Hematopoietic multipotent progenitor cell treated with erythropoietin and hydrocortisone succinate and interleukin-3 and kit ligand, for 8 days (in vitro differentiated cells): ENCODE data around the gene SASH3.

ENCODE experiments used
- DNase-seq: peaks from one replicate; pipeline ENCODE4 v3.0.0-alpha.2; 2015

Gene SASH3

DNA sequence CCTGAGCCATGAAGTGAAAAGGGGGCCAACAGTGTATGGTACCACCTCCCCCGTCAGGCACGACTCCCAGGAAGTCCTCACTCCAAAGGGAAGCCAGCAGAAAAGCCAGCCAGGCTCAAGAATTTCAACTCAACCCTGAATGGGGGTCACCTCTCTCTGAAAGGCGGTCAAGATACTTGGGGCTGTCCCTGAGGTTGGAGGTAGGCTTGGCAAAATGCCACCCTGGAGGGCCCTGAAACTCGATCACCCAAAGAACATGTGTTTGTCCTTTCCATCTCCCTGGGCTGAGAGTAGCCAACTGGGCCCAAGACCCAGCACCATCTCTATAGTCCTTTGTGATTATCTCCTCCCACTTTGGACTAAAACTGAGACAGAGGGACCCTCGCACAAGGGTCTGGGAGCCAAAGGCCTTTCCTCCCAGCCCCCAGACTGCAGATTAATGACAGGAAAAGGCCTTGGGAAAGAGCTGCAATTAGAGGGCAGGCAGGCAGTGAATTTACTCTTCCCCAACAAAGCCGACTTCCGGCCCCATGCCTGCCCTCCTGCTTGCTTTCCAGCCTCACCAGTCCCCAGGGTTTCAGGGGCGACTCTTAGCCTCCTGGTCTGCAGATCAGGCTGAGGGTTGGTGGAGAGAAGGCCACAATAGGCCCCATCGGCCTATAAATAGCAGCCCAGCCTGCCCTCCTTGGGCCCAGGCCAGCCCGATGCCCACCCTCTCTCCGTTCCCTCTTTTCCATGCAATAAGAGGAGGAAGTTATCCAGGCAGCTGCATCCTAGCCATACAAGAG lies 5.6 kb downstream of the SASH3 start:
- DNase-seq = no peak

DNA sequence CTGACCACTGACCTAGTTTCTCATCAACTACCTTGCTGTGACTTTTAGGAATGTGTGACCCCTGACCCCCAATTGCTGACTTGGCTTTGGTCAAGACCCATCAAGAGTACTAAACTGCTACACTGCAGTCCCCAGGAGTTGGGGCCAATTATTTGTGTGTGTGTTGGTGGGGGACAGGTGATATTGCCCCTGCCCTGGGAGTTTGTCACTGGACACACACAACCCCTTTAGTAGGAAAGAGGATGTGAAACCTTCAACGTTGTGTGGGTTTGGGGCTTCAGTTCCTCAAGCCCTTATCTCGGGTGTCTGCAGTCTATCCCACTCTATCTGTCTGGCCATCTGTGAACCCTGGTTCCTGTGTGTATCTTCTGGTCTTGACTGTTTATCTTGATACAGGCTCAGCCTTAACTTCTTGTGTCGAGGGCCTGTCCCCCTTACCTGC lies 6.5 kb downstream of the SASH3 start:
- peak; percentile 61 for DNase-seq

DNA sequence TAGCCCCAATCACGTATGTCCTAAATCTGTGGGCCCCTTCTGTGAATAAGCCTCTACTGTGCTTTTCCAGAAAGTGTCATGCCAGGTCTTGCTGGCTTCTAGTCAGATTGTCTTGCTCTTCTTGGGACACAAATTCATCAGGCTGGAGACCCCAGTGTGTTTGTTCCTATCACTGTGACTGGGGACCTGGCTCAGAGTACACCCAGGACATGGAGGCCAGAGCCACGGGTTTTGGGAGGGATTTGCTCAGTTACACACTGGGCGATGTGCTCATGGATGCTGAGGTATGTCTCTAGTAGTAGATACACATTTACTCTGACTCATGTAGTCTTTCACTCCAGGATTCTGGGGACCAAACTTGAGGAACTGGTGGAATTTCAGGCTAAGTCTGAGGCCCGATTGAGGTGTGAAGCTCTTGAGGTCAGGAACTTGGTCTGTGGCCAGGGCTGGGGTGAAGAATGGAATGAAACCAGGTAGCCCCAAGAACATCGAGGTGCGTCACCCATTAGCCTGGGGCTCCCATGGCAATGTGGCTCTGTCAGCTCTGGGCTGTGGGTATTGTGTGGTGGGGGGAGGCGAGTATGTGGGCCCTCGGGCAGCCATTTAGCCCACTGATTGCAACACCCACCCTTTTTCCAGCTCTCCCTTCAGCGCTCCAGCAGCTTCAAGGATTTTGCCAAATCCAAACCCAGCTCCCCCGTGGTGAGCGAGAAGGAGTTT lies 7.7 kb downstream of the SASH3 start:
- no peak for DNase-seq

DNA sequence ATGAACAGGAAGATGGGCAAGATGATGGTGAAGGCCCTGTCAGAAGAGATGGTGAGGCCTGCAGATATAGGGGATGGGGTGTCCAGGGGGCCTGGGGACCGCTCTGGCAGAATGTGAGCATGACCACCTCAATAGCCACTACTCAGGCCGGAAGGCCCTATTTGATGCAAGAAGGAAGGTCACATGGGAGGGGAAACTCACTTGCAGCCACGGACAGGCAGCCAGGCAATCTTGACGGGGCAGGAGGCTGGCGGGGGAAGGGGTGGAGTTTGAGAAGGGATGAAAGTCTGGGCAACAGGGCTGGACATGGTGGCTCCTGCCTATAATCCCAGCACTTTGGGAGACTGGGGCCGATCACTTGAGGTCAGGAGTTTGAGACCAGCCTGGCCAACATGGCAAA lies 8.8 kb downstream of the SASH3 start:
- no peak for DNase-seq

DNA sequence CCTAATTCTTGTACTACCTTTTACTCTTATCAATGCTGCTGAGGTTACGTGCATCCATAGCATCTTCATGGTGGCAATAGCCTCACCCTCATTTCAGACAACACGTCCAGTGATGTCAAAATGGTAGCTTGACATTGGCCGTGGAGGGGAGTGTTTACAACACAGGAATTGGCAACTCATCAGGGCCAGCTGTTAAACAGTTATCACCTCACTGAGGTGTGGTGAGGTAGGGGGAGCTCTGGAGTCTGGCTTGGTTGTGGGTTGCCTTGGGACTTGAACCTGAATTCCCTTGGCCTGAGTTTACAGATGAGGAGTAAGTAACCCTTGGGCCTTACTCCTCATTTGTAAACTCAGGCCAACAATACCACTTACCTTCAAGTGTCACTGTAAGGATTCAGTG lies 10.4 kb downstream of the SASH3 start:
- no peak for DNase-seq

DNA sequence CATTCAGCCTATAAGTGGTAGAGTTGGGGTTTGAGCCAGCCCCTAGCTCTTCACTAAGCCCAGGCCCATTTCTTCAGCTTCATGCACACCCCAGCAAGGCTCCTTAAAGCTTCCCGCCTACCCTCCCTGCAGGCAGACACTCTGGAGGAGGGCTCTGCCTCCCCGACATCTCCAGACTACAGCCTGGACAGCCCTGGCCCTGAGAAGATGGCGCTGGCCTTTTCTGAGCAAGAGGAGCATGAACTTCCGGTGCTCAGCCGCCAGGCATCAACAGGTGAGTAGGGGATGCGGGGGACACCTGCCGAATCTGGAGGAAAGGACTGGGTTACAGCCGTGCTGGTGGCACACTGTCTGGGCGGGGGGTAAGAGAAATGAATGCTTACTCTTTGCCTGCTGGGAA lies 11.1 kb downstream of the SASH3 start:
- DNase-seq = no peak

DNA sequence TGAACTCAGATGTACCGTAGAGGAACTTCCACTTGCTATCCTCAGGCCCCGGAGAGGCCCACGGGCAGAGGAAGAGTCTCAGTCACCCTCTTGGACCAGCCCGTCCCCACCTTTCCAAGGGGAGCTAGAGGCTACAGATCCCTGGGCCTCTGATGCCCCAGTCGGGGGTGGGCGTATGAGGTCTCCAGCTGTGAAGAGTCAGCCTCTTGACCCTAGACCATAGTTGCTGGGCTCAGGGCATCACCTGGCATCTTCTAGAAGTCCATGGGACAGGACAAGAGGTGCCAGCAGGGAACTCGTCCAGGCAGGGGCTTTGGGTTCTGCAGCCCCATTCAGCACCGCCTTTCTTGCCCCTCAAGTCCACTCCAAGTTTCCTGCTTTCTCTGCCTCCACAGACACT lies 11.6 kb downstream of the SASH3 start:
- no peak for DNase-seq

DNA sequence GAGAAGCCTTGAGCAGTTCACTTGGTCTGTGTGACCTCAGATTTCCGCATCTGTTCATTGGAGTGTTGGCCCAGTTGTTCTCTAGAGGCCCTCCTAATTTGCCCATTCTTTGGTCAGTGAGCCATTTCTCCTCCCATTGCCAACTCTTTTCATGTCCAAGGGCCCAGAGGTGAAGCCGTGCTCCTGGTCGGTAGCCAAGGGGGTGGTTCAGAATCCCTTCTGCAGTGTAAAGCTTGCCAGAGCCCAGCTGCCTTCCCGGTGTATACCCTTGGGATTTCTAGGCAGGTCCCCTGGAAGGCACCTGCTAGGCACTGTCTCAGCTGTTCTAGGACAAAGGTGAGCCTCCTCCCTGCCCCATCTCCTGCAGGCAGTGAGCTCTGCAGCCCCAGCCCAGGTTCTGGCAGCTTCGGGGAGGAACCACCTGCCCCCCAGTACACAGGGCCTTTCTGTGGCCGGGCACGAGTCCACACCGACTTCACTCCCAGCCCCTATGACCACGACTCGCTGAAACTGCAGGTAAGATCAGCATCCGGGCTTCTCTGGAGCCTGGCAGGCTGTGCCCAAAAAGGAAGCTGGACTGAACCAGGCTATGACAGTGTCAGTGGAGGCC lies 12.3 kb downstream of the SASH3 start:
- no peak for DNase-seq

DNA sequence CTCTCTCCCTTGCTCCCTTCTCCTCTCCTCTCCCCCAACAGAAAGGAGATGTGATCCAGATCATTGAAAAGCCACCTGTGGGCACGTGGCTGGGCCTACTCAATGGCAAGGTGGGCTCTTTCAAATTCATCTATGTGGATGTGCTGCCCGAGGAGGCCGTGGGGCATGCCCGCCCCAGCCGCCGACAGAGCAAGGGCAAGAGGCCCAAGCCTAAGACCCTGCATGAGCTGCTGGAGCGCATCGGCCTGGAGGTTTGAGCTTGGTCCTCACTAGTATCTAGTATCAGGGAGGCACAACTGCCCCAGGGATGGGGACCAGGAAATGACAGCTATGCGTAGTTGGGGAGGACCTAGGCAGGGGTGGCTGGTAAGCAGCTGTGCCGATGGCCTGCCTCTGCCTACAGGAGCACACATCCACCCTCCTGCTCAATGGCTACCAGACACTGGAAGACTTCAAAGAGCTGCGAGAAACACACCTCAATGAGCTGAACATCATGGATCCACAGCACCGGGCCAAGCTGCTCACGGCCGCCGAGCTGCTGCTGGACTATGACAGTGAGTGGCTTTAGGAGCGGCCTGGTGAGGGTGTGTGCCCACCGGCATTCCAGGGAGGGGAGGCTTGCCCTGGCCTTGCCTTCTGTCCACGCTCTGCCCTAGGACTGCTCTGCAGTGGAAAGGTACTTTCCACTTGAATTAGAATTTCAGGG lies 13.0 kb downstream of the SASH3 start:
- no peak for DNase-seq

DNA sequence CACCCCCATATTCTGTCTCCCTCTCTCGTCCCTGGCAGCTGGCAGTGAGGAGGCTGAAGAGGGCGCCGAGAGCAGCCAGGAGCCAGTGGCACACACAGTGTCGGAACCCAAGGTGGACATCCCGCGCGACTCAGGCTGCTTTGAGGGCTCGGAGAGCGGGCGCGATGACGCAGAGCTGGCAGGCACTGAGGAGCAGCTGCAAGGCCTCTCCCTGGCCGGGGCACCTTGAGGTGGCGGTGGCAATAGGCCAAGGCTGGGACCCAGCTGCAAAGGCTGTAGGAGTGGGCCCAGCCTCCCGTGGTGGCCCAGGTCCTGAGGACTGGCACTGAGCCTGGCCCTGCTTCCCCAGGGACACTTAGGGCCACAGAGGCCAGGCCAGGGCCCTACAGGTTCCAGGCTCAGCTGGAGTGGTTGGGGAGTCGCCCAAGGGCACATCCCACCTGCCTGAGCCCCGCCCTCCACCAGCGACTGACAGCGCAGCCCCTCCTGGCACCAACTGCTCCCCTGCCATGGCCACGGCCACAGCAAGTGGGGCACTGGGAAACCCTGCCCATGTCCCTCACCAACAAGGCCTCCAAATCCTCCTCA lies 13.9 kb downstream of the SASH3 start:
- DNase-seq = no peak

DNA sequence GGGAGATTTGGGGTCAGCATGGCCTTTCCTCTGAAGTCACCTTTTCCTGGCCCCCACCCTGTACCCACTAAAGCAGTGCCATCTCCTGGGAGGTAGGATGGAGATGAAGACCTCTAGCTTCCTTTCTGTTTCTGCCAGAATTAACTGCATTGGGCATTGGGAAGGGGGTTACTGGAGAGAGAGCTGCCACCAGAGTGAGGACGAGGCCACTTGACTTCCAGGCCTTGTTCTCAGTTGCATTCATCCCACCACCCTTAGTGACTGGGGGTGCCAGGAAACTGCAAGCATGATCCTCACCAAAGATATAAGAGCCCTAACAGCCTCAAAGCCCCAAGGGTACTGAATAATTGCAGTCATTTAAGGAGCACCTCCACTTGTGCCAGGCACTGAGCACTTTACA lies 15.8 kb downstream of the SASH3 start:
- no peak for DNase-seq

DNA sequence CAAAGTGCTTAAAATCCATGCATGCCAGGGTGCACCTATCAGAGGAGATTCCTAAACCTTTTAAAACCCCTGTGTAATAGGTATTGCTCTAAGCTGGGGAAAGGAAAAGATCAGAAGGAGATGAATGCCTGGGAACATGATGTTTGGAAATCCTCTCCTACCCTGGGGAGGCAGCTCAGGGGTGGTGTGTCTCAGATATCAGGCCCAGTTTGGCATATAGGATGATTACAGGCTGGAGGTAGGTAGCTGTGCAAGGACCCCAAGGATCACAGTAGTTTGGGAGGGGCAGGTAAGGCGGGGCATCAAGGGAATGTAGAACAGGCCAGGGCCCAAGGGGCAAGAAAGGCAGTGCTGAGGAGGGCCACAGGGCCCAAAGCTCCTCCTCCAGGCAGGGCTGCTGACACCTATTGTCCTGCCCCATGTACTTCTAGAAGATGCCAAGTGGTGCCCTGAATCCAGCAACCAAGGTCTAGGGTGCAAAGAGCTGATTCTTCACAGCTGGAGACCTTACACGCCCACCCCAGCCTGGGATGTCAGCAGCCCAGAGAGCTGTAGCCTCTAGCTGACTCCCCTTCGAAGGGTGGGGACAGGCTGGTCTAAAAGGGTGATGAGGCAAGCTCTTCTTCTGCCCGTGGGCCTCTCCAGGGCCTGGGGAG lies 17.6 kb downstream of the SASH3 start:
- no peak for DNase-seq

DNA sequence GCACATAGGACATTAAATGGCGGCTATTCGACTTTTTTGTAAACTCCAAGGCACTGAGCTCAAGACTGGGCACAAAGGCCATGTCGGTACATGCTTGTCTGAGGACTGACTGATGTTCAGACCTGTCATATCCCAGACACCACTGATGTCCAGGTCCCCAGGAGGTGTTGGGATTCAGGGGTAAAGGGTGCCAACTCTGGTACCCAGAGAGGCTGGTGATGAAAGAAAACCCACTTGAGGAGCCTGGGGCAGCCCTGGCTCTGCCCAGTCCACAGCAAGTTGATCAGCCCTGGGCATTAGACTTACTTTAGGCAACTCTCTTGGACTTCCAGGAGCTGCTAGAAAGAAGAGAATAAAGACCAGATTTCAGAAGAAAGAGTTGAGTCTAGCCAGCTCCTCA lies 18.7 kb downstream of the SASH3 start:
- DNase-seq = no peak

DNA sequence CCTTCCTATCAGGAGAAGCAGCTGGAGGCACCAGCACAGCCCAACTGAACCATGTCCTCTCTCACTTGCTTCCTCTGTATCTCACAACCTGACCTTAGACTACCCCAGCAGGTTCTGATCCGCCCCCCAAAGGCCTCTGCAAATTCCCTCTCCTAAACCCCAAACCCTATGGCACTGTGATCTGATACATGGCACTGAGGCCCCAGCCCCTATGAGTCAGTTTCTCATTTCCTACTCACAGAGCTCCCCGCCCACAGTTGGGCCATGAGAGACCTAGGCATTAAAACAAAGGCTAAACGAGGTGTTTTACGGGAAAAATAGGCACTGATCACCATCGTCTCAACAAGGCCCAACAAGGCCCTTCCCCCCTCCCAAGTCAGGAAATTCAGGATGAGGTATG lies 19.1 kb downstream of the SASH3 start:
- DNase-seq = peak; percentile 21

DNA sequence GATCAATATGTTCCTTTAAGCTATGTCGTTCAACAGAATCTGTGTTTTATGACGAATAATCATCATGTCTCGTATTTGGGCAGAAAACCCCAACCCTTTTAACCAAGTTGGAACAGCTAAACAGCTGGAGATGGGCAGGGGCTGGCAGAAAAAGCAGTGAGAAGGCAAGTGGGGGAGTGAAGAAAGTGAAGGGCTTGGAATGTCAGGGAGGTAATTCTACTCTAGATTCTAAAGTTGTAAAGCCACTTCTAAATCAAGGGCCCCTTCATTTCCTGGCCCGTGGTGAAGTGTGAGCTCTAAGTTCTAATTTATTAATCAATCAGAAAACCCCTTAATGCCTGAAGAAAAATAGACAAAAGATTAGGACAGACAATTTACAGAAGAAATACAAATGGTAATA lies 20.4 kb downstream of the SASH3 start:
- DNase-seq = no peak

DNA sequence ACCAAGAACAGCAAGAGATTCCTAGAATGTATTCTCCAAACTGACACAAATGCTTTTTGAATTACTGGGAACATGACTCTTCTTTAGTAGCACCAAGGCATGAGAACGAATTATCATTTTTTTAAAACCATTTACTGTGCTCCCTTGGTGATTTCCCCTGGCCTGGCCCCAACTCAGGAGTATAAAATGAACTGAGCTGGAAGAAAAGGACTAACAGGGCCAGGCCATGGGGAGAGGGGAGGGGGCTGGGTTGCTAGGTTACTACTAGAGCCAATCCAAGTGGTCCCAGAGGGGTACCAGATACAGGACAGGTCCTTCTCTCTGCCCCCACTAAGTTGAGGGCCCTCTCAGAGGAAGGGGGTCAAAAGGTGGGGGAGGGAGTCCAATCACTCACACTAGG lies 23.1 kb downstream of the SASH3 start:
- DNase-seq = no peak

DNA sequence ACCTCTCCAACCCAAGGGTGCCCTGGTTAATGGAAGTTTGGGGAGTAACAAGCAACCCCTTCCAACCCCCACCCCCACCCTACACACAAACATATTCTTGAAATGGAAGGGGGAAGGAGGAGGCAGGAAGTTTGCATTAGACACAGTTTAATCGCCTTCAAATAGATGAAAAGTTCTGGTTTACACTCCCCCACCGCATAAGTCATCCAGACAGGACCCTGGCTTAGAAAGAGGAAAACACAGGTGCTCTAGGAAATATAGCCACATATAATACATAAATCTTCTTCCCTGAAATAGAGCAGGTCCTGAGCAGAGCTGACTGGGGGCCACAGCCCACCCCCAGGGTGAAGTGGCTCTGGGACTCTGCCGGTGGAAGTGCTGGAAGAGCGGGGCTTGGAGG lies 25.1 kb downstream of the SASH3 start:
- no peak for DNase-seq

DNA sequence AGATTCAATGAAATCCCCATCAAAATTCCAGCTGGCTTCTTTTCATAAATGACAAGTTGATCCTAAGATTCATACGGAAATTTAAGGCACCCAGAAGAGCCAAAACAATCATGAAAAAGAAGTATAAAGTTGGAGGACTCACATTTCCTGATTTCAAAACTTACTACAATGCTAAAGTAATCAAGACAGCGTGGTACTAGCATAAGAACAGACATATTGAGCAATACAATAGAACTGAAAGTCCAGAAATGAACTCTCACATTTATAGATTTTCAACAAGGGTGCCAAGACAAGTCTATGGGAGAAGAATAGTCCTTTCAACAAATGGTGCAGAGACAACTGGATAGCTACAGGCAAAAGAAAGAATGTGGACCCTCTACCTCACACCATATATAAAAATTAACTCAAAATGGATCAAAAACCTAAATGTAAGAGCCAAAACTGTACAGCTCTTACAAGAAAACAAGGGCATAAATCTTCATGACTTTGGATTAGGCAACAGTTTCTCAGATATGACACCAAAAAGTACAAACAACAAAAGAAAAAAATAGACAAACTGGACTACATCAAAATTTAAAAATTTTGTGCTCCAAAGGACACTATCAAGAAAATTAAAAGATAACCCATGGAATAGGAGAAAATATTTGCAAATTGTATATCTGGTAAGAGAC lies 28.5 kb downstream of the SASH3 start:
- DNase-seq = no peak

DNA sequence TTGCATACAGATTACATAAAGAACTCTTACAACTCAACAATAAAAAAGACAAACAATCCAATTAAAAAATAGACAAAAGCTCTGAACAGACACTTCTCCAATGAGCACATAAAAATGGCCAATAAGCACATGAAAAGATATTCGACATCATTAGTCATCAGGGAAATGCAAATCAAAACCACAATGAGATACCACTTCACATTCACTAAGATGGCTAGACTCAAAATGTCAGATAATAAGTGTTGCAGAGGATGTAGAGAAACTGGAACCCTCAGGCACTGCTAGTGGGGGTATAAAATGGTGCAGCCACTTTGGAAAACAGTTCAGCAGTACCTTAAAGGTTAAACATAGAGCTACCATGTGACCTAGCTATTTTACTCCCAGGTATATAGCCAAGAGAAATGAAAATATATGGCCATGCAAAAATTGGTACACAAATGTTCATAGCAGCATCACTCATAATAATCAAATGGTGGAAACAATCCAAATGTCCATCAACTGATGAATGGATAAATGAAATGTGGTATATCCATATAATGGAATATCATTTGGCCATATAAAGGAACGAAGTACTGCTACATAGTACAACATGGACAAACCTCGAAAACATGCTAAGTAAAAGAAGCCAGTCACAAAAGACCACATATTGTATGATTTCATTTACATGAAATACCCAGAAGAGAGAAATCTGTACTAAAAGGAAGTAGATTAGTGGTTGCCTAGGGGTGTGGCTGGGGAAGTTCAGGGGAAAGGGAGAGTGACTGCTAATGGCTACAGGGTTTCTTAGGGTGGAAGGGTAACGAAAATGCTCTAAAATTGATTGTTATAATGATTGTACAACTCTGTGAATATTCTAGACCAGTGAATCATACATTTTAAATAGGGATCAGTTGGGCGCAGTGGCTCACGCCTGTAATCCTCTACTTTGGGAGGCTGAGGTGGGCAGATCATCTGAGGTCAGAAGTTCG lies 29.4 kb downstream of the SASH3 start:
- DNase-seq = peak; percentile 17

DNA sequence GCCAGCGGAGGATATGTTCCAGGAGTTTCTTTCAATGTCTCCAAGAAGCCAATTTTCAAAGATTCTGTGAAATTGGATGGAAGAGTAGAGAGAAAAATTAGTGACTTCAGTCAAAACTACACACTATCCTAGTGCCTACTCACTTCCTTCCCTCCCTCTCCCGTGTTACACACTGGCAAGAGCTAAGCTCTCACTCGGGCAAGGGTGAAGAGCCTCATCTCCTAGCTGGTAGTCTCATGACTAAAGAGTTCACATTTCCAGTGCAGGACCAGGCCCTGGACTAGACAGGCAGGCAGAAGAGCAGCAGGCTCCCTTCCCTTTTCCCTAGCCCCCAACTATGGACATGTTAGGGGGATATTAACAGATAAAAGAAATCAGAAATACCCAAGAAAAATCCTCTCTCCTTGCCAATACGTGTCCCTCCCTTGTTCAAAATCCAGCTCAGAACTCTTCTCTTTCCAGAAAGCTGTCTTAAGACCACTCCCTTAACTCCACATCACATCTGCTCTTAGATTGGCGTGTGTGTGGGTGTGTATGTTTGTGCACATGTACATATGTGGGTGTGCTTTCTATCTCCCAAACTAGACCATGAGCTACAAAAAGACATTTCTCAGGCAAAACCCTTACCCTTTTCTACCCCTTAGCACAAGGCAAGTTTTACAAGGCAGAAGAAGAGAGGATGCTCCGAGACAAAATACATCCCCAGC lies 34.1 kb downstream of the SASH3 start:
- DNase-seq = no peak
